ENCODE results near the gene PTMA. TPM values are rescaled to one million over a fixed set of nuclear protein-coding genes. Genes with fewer than 3 reads are reported as not detected.

Gene PTMA
- polyA plus RNA-seq, 3 donors: 1,062 to 1,127 (median 1,072) TPM

DNA sequence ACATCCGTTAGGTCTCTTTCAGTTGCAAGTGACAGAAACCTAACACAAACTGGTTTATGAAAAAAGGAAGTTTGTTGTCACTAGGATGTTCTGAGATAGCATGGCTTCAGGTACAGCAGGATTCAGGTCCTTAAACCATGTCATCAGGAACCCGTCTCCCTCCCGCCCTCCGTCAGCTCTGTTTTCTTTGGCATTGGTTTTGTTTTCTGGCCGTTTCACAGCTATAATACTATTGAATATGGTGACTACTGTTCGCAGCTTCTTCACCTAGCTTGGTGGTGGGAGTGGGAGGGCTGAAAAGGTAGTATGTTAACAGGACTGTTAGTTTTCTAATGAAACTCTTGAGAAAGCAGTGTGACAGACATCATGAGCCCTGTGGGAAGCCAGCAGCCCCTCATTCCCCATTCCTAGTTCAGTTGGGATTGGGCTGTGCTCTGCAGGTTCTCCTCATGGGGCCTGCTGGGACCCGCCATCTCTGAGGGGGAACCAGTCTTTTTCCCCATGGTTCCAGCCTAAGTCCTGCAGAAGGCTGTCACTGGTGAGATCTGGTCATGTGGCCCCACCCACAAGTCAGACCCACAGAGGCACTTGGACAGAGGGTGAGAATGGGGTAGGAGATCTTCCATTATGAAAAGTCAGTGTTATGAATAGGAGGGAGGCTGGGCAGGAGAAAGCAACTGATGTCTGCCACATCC, 12.1 kb downstream of the PTMA start:
- Mint-ChIP-seq H3K4me1 (peaks cover 21% of the 10 kb centered on the region), H3K27ac (peak overlapping the region in 1 of 7 donors; percentile 22), H3K9me3 (peaks cover 3 to 10% (median 8%) of the 10 kb centered on the region in 7 donors), H3K27me3 (ENCODE audit: low read depth in 3 of 3) (peaks cover 7 to 24% (median 11%) of the 10 kb centered on the region in 3 donors), H3K36me3 (peaks cover 3% of the 10 kb centered on the region in 2 donors), H3K4me3 (no peak overlapping the region)
- WGBS (ENCODE audit: insufficient coverage): 90% methylated on average over 2 of the region's 7 CpGs
- H2AFZ ChIP-seq (ENCODE audit: insufficient read depth, low read depth, low read length, poor library complexity, severe bottlenecking): no peak overlapping the region
- H3K27ac ChIP-seq (ENCODE audit: low read depth in 1 of 2, low read length in 2 of 2): no peak overlapping the region
- TF ChIP-seq, protein P1, sequence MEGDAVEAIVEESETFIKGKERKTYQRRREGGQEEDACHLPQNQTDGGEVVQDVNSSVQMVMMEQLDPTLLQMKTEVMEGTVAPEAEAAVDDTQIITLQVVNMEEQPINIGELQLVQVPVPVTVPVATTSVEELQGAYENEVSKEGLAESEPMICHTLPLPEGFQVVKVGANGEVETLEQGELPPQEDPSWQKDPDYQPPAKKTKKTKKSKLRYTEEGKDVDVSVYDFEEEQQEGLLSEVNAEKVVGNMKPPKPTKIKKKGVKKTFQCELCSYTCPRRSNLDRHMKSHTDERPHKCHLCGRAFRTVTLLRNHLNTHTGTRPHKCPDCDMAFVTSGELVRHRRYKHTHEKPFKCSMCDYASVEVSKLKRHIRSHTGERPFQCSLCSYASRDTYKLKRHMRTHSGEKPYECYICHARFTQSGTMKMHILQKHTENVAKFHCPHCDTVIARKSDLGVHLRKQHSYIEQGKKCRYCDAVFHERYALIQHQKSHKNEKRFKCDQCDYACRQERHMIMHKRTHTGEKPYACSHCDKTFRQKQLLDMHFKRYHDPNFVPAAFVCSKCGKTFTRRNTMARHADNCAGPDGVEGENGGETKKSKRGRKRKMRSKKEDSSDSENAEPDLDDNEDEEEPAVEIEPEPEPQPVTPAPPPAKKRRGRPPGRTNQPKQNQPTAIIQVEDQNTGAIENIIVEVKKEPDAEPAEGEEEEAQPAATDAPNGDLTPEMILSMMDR (IDR thresholded peaks at IDR 0.05): no peak
- DNase-seq: no peak
- H3K27me3 ChIP-seq (ENCODE audit: control insufficient read depth in 2 of 2, insufficient read depth in 2 of 2, low read length in 2 of 2): peaks cover 0 to 11% of the 10 kb centered on the region in 2 donors
- no peaks in the 10 kb centered on the region for H3K36me3 ChIP-seq (replicated peaks in 1 of 2; ENCODE audit: control insufficient read depth in 1 of 2, insufficient read depth in 2 of 2, low read length in 2 of 2)
- no peaks in the 10 kb centered on the region for H4K20me1 ChIP-seq (ENCODE audit: insufficient read depth, low read length)
- H3K9ac ChIP-seq (ENCODE audit: insufficient read depth, low read length, poor library complexity, severe bottlenecking): no peak overlapping the region
- no peaks in the 10 kb centered on the region for H3K79me2 ChIP-seq (ENCODE audit: insufficient read depth, low read length)
- H3K4me1 ChIP-seq (ENCODE audit: control insufficient read depth in 1 of 2, insufficient read depth in 2 of 2, low read length in 2 of 2): peaks cover 14 to 22% of the 10 kb centered on the region in 2 donors
- H3K4me2 ChIP-seq (replicated peaks; ENCODE audit: extremely low read depth, low read length, poor library complexity, severe bottlenecking): no peak overlapping the region
- no peak overlapping the region for H3K4me3 ChIP-seq (replicated peaks in 1 of 3; ENCODE audit: low read depth in 2 of 3, low read length in 3 of 3)
- intact Hi-C loops (cut with micrococcal nuclease): no loop called here
- H3K9me3 ChIP-seq (replicated peaks in 1 of 2; ENCODE audit: control insufficient read depth in 1 of 2, insufficient read depth in 1 of 2, low read length in 2 of 2): peaks cover 0 to 8% of the 10 kb centered on the region in 2 donors

DNA sequence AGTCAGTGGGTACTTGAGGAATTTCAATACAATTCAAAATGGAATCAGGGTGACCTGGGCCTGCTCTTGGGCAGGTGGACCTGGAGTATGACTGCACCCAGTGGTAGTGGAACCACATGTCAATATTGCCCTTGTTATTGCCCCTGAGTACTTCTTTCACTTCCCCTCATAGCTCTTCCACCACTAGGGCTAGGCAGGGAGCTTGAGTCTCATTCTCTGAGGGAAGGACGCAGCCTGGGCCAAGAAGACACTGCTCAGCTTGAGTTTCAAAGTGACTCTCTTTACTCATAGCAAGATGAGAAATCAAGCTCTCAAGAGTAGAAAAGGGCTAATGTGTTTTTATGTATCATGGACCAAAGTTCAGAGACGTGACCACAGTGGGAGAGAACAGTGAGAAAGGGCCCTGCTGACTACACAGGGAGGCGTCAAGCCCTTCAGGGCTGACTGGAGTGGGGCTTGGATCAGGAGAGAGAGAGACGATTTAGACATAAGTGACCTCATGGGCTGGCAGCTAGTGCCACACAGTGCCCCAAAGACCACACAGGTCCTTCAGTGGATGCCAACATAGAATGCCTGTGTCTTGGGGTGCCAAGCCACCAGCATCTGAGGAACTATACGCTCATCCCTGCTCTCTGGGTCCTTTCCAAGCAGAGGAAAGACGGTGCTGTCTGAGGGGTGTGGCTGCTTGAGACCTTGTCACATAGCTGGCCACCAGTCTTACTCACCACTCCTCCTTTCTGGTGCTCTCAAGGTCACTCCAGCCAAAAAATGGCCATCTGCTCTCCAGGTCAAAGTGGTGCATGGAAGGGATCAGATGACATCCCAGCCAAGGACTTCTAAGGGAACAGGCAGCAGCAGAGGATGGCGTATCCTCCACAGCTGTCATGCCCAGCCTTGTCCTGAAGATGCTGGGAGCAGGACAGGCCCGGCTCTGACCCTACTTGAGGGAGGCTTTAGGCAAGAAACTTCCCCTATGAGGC, 13.0 kb downstream of the PTMA start:
- TF ChIP-seq, protein P1 (IDR thresholded peaks at IDR 0.05): no peak

More for the DNA sequence above, 13.0 kb downstream of the PTMA start:
- H2AFZ ChIP-seq (ENCODE audit: insufficient read depth, low read depth, low read length, poor library complexity, severe bottlenecking): no peak overlapping the region
- Mint-ChIP-seq H3K36me3 (peaks cover 0 to 3% of the 10 kb centered on the region in 2 donors), H3K27ac (peak overlapping the region in 4 of 7 donors; percentile 3 to 69 (median 22)), H3K4me3 (peak overlapping the region in 1 of 2 donors; percentile 33), H3K9me3 (peaks cover 3 to 10% (median 8%) of the 10 kb centered on the region in 7 donors), H3K4me1 (peaks cover 21% of the 10 kb centered on the region), H3K27me3 (ENCODE audit: low read depth in 3 of 3) (peaks cover 7 to 24% (median 11%) of the 10 kb centered on the region in 3 donors)
- no peaks in the 10 kb centered on the region for H4K20me1 ChIP-seq (ENCODE audit: insufficient read depth, low read length)
- H3K27me3 ChIP-seq (ENCODE audit: control insufficient read depth in 2 of 2, insufficient read depth in 2 of 2, low read length in 2 of 2): peaks cover 0 to 11% of the 10 kb centered on the region in 2 donors
- peak in 1 of 3 donors; percentile 49 for DNase-seq
- intact Hi-C loops (cut with micrococcal nuclease): no loop called here
- H3K79me2 ChIP-seq (ENCODE audit: insufficient read depth, low read length): no peaks in the 10 kb centered on the region
- peaks cover 14 to 22% of the 10 kb centered on the region in 2 donors for H3K4me1 ChIP-seq (ENCODE audit: control insufficient read depth in 1 of 2, insufficient read depth in 2 of 2, low read length in 2 of 2)
- no peak overlapping the region for H3K9ac ChIP-seq (ENCODE audit: insufficient read depth, low read length, poor library complexity, severe bottlenecking)
- WGBS (ENCODE audit: insufficient coverage): 95% methylated on average over 5 of the region's 8 CpGs
- H3K4me2 ChIP-seq (replicated peaks; ENCODE audit: extremely low read depth, low read length, poor library complexity, severe bottlenecking): no peak overlapping the region
- no peak overlapping the region for H3K27ac ChIP-seq (ENCODE audit: low read depth in 1 of 2, low read length in 2 of 2)
- peaks cover 0 to 8% of the 10 kb centered on the region in 2 donors for H3K9me3 ChIP-seq (replicated peaks in 1 of 2; ENCODE audit: control insufficient read depth in 1 of 2, insufficient read depth in 1 of 2, low read length in 2 of 2)
- no peaks in the 10 kb centered on the region for H3K36me3 ChIP-seq (replicated peaks in 1 of 2; ENCODE audit: control insufficient read depth in 1 of 2, insufficient read depth in 2 of 2, low read length in 2 of 2)
- no peak overlapping the region for H3K4me3 ChIP-seq (replicated peaks in 1 of 3; ENCODE audit: low read depth in 2 of 3, low read length in 3 of 3)

Measured in CD14-positive monocyte (primary cell).